Activated CD8-positive, alpha-beta memory T cell treated with anti-CD3 and anti-CD28 coated beads for 36 hours (primary cell): ENCODE data around the gene LAMA2. TPM values are rescaled to one million over a fixed set of nuclear protein-coding genes. Genes with fewer than 3 reads are reported as not detected.

ENCODE experiments used
- CTCF ChIA-PET: fragments of 350-600 bp; sonication (Branson Sonifier 250); formaldehyde crosslinking; loops from one replicate; lab custom pipeline; 2021; ENCODE audit warnings: antibody characterized with exemption; lab: Charles Lee
- POLR2A ChIA-PET: fragments of 350-600 bp; sonication (Branson Sonifier 250); formaldehyde crosslinking; loops from one replicate; lab custom pipeline; 2021; ENCODE audit warnings: antibody characterized with exemption; lab: Charles Lee
- total RNA-seq, 2 experiments: library from RNA; stranded (reverse); gene quantifications; one replicate each; pipeline ENCODE4 v1.2.3, GENCODE V29; 2021

The LAMA2 gene
- total RNA-seq, 2 experiments from 2014 or later: 0.72 to 1.2 TPM

GRCh38 chr6:129507059-129507807 lies 624.3 kb downstream of the LAMA2 start:
- CTCF ChIA-PET: no interaction called here
- POLR2A ChIA-PET: no interaction called here

GRCh38 chr6:129507846-129508245 lies 624.9 kb downstream of the LAMA2 start:
- POLR2A ChIA-PET: no interaction called here
- CTCF ChIA-PET: no interaction called here

- ChIA-PET CTCF (no interaction called here), POLR2A (no interaction called here)
These were observed 625.7 kb downstream of the LAMA2 start for GRCh38 chr6:129508477-129509145.

- CTCF ChIA-PET: no interaction called here
- POLR2A ChIA-PET: no interaction called here
These were observed 628.0 kb downstream of the LAMA2 start for GRCh38 chr6:129510950-129511349.

GRCh38 chr6:129513471-129513870 lies 630.5 kb downstream of the LAMA2 start:
- POLR2A ChIA-PET: no interaction called here
- CTCF ChIA-PET: no interaction called here

GRCh38 chr6:129515004-129515403 lies 632.1 kb downstream of the LAMA2 start:
- CTCF ChIA-PET: no interaction called here
- POLR2A ChIA-PET: no interaction called here

GRCh38 chr6:129516005-129516404 lies 633.1 kb downstream of the LAMA2 start:
- ChIA-PET POLR2A (no interaction called here), CTCF (interaction anchor here (1.5 kb wide), 1 partner anchor 18 kb away, joined by 4 read pairs; no protein-coding TSS in a partner anchor)

GRCh38 chr6:129516787-129517186 lies 633.8 kb downstream of the LAMA2 start:
- ChIA-PET CTCF (interaction anchor here (1.5 kb wide), 1 partner anchor 19 kb away, joined by 4 read pairs; no protein-coding TSS in a partner anchor), POLR2A (interaction anchor here (0.7 kb wide), 1 partner anchor 74 kb away, joined by 4 read pairs; no protein-coding TSS in a partner anchor)

GRCh38 chr6:129517288-129517687 lies 634.4 kb downstream of the LAMA2 start:
- POLR2A ChIA-PET: interaction anchor here (0.7 kb wide), 1 partner anchor 73 kb away, joined by 4 read pairs; no protein-coding TSS in a partner anchor

GRCh38 chr6:129519750-129520149 lies 636.8 kb downstream of the LAMA2 start:
- POLR2A ChIA-PET: no interaction called here
- CTCF ChIA-PET: no interaction called here

More at GRCh38 chr6:129517288-129517687, 634.4 kb downstream of the LAMA2 start:
- CTCF ChIA-PET: interaction anchor here (1.5 kb wide), 1 partner anchor 20 kb away, joined by 4 read pairs; no protein-coding TSS in a partner anchor

- ChIA-PET POLR2A (no interaction called here), CTCF (no interaction called here)
These were observed 639.0 kb downstream of the LAMA2 start for GRCh38 chr6:129521946-129522345.

- POLR2A ChIA-PET: no interaction called here
- CTCF ChIA-PET: no interaction called here
These were observed 640.9 kb downstream of the LAMA2 start for GRCh38 chr6:129523816-129524215.

GRCh38 chr6:129525055-129525454 lies 642.1 kb downstream of the LAMA2 start:
- CTCF ChIA-PET: no interaction called here
- POLR2A ChIA-PET: no interaction called here

GRCh38 chr6:129534926-129535325 lies 652.0 kb downstream of the LAMA2 start:
- POLR2A ChIA-PET: no interaction called here

GRCh38 chr6:129536271-129536670 lies 653.3 kb downstream of the LAMA2 start:
- POLR2A ChIA-PET: no interaction called here
- CTCF ChIA-PET: no interaction called here

More at GRCh38 chr6:129534926-129535325, 652.0 kb downstream of the LAMA2 start:
- CTCF ChIA-PET: no interaction called here

GRCh38 chr6:129539032-129539431 lies 656.1 kb downstream of the LAMA2 start:
- ChIA-PET CTCF (no interaction called here), POLR2A (no interaction called here)

GRCh38 chr6:129542705-129543104 lies 659.8 kb downstream of the LAMA2 start:
- POLR2A ChIA-PET: no interaction called here
- CTCF ChIA-PET: no interaction called here

- ChIA-PET CTCF (no interaction called here), POLR2A (no interaction called here)
These were observed 661.0 kb downstream of the LAMA2 start for GRCh38 chr6:129543981-129544380.

- POLR2A ChIA-PET: no interaction called here
- CTCF ChIA-PET: no interaction called here
These were observed 662.1 kb downstream of the LAMA2 start for GRCh38 chr6:129544892-129545612.

GRCh38 chr6:129546702-129547101 lies 663.8 kb downstream of the LAMA2 start:
- ChIA-PET POLR2A (no interaction called here), CTCF (interaction anchor here (0.6 kb wide), 1 partner anchor 19 kb away, joined by 3 read pairs; no protein-coding TSS in a partner anchor)
